Panc1 (cell line): ENCODE data around the gene POLR3H. TPM values are rescaled to one million over a fixed set of nuclear protein-coding genes. Genes with fewer than 3 reads are reported as not detected.

Experiments used
- ATAC-seq: fragments of 200-7000 bp; cut with Tn5 transposase; 2 replicates; pipeline ENCODE4 v1.9.1; 2020; ENCODE audit warnings: mild to moderate bottlenecking, moderate library complexity
- BruUV-seq: library from RNA; stranded (reverse); fragments of 400-500 nt; replicated peaks from 2 replicates; lab custom pipeline; 2021; lab: Mats Ljungman, UMichigan
- CTCF ChIA-PET: fragments of 300-600 bp; sonication (Branson Sonifier 250); formaldehyde crosslinking; loops from one replicate; lab custom pipeline; 2022; ENCODE audit warnings: antibody characterized with exemption; lab: Charles Lee
- POLR2A ChIA-PET: fragments of 300-600 bp; sonication (Branson Sonifier 250); formaldehyde crosslinking; loops from one replicate; lab custom pipeline; 2022; ENCODE audit warnings: antibody characterized with exemption; lab: Charles Lee
- DNase-seq: peaks from one replicate; pipeline ENCODE4 v3.0.0-alpha.2; 2010; ENCODE audit warnings: low read depth, low spot score
- H3K27ac ChIP-seq: 2 replicates; pipeline ENCODE4 v1.5.1; 2011; ENCODE audit warnings: mild to moderate bottlenecking, low read length, inconsistent platforms
- H3K27me3 ChIP-seq: fragments of 200-500 bp; sonication (Bioruptor generic); 2 replicates; pipeline ENCODE4 v1.6.0; 2014; ENCODE audit warnings: low read length, inconsistent platforms; ENCODE audit not compliant: control insufficient read depth, insufficient read depth
- H3K36me3 ChIP-seq: fragments of 200-500 bp; sonication (Bioruptor generic); 2 replicates; pipeline ENCODE4 v1.5.1; 2014; ENCODE audit warnings: inconsistent platforms, mild to moderate bottlenecking, low read length, moderate library complexity; ENCODE audit not compliant: control insufficient read depth, insufficient read depth
- H3K4me1 ChIP-seq: 2 replicates; pipeline ENCODE4 v1.5.1; 2011; ENCODE audit warnings: inconsistent platforms, mild to moderate bottlenecking, low read length, moderate library complexity; ENCODE audit not compliant: control insufficient read depth, insufficient read depth
- H3K4me3 ChIP-seq, 2 experiments: 2 replicates each; pipeline ENCODE4 v1.5.1; 2011 to 2012; ENCODE audit warnings: low read depth in 2 of 2, low read length in 2 of 2, mild to moderate bottlenecking in 2 of 2, inconsistent platforms in 1 of 2, moderate library complexity in 1 of 2
- H3K9me3 ChIP-seq: fragments of 200-500 bp; sonication (Bioruptor generic); 2 replicates; pipeline ENCODE4 v1.5.1; 2014; ENCODE audit warnings: low read depth, mild to moderate bottlenecking, inconsistent platforms, low read length, moderate library complexity; ENCODE audit not compliant: control insufficient read depth, insufficient read depth
- CTCF ChIP-seq: fragments of 450-650 bp; IDR thresholded peaks from 2 replicates; pipeline ENCODE4 v1.5.1; 2017; ENCODE audit warnings: mild to moderate bottlenecking
- POLR2AphosphoS5 ChIP-seq: IDR thresholded peaks from 2 replicates; pipeline ENCODE4 v1.6.1; 2012; ENCODE audit warnings: mild to moderate bottlenecking, low read depth, low read length, moderate library complexity
- REST ChIP-seq, 2 experiments: IDR thresholded peaks; 2 replicates each; pipeline ENCODE4 v1.6.1; 2011 to 2012; ENCODE audit warnings: low read depth in 2 of 2, control low read depth in 1 of 2, low read length in 1 of 2, mild to moderate bottlenecking in 1 of 2, moderate library complexity in 1 of 2; ENCODE audit not compliant: insufficient read depth in 1 of 2
- SIN3A ChIP-seq: IDR thresholded peaks from 2 replicates; pipeline ENCODE4 v1.6.1; 2012; ENCODE audit warnings: low read depth, mild to moderate bottlenecking, low read length, moderate library complexity, borderline replicate concordance; ENCODE audit not compliant: insufficient read depth
- TCF7L2 ChIP-seq: IDR thresholded peaks from 2 replicates; pipeline ENCODE4 v1.6.1; 2011; ENCODE audit warnings: mild to moderate bottlenecking, low read depth, low read length, inconsistent platforms
- in situ Hi-C: cut with HindIII; loops from 2 replicates; pipeline ENCODE4 v1.10.0; 2016; ENCODE audit warnings: low sequenced_read_pairs, low pct_unique_long_range_greater_than_20kb
- intact Hi-C: fragments of 100-400 bp; cut with micrococcal nuclease; formaldehyde crosslinking; loops from one replicate; pipeline ENCODE4 v1.10.0; 2022; ENCODE audit not compliant: unreplicated experiment
- total RNA-seq: library from RNA; stranded (reverse); gene quantifications from one replicate; pipeline ENCODE4 v1.2.1, GENCODE V29; 2021; ENCODE audit not compliant: unreplicated experiment

Gene POLR3H
- total RNA-seq, 1 experiment from 2014 or later = 46.6 TPM

- peaks cover 37% of the 10 kb centered on the region for H3K4me1 ChIP-seq
- POLR2A ChIA-PET = no interaction called here
- DNase-seq = peak; percentile 4
- in situ Hi-C loops (no loop called here), intact Hi-C loops (no loop called here)
- no peaks in the 10 kb centered on the region for H3K9me3 ChIP-seq
- TSS peak; percentile 32 for BruUV-seq
- no peak for TF ChIP-seq REST (IDR thresholded peaks at IDR 0.05; ENCODE audit: insufficient read depth in 1 of 2, low read depth in 2 of 2, low read length in 1 of 2)
- no peak for TF ChIP-seq TCF7L2
- no peak for TF ChIP-seq POLR2AphosphoS5
- no peak for TF ChIP-seq SIN3A
- no peak for TF ChIP-seq CTCF
- no peak overlapping the region for H3K4me3 ChIP-seq
- H3K27ac ChIP-seq = no peak overlapping the region
- no peaks in the 10 kb centered on the region for H3K27me3 ChIP-seq
- ATAC-seq = 0 out of 2 replicates have a peak, but pooled peaks have one; percentile 27
- CTCF ChIA-PET = no interaction called here
- no peaks in the 10 kb centered on the region for H3K36me3 ChIP-seq
Measured at GRCh38 chr22:41481131-41481830, 63.0 kb downstream of the POLR3H start.

GRCh38 chr22:41480397-41480735 is 63.9 kb downstream of the POLR3H start:
- ATAC-seq (no peak), DNase-seq (no peak)
- no peak overlapping the region for H3K4me3 ChIP-seq
- in situ Hi-C loops = no loop called here
- TF ChIP-seq SIN3A (no peak), TCF7L2 (no peak), POLR2AphosphoS5 (no peak), REST (IDR thresholded peaks at IDR 0.05; ENCODE audit: insufficient read depth in 1 of 2, low read depth in 2 of 2, low read length in 1 of 2) (no peak), CTCF (no peak)
- no TSS peak for BruUV-seq
- intact Hi-C loops = no loop called here
- H3K27ac ChIP-seq = no peak overlapping the region
- ChIA-PET POLR2A (no interaction called here), CTCF (no interaction called here)
- H3K27me3 ChIP-seq = no peaks in the 10 kb centered on the region
- H3K9me3 ChIP-seq = no peaks in the 10 kb centered on the region
- peaks cover 37% of the 10 kb centered on the region for H3K4me1 ChIP-seq
- H3K36me3 ChIP-seq = no peaks in the 10 kb centered on the region
